HG02798 (cell line): Measurements from ENCODE around the gene KCNC3.
"Not testable (repeated sequence)": the region's sequence is repeated elsewhere in the genome, so short reads cannot be mapped to it uniquely, and the experiment has no call there.

Source experiments
- ATAC-seq: cut with Tn5 transposase; IDR thresholded peaks from one replicate; pipeline ENCODE4 v1.9.1; 2021; ENCODE audit warnings: mild to moderate bottlenecking; ENCODE audit not compliant: unreplicated experiment, poor library complexity

The KCNC3 gene

DNA sequence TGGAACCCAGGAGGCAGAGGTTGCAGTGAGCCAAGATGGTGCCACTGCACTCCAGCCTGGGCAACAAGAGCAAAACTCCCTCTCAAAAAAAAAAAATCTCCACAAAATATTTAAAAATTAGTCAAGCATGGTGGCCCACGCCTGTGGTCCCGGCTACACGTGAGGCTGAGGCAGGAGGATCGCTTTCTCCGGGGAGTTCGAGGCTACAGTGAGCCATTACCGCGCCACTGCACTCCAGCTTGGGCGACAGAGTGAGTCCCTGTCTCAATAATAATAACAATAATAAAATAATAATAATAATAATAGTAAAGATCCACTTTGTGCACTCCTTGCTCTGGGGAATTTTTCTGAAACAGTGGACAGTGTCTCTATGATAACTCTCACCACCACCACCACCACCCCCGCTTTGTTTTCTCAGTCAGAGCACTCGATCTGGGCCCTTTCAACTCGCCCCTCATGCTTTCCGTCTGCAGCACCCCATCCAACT lies 27.6 kb upstream of the KCNC3 start:
- no peak for ATAC-seq

DNA sequence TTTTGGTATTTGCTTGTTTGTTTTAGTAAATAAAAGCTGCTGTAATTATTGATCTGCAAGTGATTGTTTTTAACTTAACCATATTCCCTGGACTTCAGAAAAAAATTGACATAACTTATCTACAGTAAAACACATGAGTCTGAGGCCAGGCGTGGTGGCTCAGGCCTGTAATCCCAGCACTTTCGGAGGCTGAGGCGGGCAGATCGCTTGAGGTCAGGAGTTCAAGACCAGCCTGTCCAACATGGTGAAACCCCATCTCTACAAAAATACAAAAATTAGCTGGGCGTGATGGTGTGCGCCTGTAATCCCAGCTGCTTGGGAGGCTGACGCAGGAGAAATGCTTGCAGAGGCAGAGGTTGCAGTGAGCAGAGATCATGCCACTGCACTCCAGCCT lies 24.3 kb upstream of the KCNC3 start:
- not testable (repeated sequence) for ATAC-seq

DNA sequence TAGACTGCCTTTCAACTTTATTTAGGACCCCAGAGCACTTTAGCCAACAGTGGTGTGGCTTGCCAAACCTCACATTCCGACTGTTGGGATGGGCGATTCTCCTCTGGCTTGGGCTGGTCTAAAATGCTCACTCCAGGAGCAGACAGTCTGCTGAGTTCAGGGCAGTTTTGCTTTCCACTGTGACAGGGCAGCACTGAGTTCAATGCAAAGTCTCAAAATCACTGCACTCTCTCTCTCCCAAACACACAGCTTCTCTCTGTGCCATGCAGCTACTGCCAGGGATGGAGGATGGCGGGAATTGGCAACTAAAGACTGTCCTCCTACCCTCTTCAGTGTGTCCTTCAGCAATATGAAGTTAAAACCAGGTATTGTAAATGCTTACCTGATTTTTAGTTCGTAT lies 23.1 kb upstream of the KCNC3 start:
- ATAC-seq, result no peak

DNA sequence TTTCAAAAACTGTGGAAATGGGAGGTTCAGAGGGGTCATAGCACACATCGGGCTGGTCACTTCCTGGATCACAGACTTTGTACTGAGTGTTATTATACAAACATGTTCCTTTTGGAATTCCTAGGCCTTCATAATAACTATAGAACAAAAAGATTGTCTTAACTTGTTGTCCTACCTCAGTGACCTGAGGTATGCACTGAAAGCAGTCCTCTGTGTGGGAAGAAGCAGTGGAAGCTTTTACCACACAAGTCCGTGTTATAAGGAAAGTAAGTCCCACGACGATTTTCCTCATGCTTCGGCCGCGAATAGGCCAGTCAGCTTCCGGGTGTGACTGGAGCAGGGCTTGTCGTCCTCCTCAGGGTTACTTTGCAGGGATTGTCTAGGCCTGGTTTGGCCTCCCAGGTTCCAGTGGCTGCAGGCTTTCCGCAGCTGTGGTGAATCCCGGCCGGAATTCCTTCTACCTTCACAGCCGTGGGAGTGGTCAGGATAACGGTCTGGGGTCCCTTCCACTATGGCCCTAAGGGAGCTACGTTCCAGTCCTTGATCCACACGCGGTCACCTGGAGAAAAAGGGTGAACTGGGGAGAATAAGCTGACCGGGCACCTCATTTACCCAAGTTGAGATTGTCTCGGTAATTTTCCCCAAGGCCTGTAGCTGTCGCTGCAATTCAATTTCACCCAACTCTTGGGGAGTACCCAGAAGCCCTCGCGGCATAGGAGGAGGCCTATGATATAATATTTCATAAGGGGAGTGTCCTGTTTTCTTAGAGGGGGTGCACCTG lies 20.3 kb upstream of the KCNC3 start:
- no peak for ATAC-seq

DNA sequence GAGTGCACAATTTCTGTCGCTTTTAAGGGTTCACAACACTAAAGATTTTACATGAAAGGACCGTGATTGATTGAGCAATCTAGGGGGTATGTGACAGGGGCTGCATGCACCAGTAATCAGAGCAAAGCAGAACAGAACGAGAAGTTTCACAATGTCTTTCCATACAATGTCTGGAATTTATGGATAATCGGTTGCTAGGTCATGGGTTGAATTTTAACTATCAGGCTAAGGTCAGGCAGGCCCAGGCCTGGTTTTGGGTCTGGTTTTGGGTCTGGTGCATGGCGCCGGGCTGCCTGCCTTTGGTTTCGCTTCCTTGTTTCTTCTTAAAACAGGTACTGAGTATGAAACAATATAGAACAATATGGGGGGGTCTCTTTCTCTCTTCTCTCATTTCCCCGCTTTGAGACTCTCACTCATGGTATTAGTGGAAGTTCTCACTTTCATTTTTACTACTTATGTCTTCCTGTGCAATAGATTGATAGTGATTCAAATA lies 18.0 kb upstream of the KCNC3 start:
- peak; percentile 56 for ATAC-seq

DNA sequence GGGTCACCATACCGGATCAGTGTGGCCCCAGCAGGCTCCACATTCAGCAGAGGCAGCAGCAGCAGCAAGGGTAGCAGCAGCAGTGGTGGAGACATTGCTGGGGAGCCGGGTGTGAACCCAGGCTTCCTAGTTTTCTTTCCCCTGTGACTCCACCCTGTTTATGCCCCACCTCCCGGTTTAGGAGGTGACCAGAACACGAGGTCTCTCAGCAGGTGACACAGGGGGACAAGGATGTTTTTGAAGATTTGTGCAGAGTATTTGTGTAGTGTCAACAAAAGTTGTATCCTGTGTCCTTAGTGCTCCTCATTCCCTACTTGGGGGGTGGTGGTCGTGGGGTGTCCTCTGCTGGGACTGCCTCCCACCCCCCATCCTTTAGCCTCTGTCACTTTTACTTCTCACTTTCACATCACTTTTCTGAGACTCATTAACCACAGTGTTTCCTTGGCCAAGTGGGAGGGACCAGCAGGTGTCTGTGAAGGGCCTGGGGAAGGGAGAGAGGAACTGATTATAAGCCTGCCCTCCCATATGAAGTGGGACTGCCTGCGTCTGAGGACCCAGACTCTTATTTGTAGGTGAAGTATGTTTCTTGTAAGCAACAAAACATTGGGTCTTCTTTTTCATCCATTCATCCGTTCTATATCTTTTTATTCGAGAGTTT lies 15.6 kb upstream of the KCNC3 start:
- peak; percentile 41 for ATAC-seq

DNA sequence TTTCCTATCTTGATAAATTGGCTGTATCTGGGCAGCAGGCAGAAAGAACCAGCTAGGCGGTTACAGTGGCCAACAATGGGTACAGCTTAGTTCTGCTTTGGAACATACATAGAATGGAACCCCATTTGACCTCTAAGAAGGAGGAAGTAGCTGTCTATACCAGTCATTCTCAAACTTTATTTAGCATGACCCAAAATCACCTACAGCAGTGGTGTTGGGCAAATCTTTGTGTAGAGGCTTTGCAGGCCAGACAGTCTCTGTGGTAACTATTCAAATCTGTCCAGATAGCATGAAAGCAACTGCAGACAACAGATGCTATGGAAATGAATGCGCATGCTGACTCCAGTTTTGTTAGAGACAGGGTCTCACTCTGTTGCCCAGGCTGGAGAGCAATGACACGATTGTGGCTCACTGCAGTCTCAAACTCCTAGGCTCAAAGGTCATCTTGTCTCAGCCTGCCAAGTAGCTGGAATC lies 12.0 kb upstream of the KCNC3 start:
- ATAC-seq, result peak; percentile 62

DNA sequence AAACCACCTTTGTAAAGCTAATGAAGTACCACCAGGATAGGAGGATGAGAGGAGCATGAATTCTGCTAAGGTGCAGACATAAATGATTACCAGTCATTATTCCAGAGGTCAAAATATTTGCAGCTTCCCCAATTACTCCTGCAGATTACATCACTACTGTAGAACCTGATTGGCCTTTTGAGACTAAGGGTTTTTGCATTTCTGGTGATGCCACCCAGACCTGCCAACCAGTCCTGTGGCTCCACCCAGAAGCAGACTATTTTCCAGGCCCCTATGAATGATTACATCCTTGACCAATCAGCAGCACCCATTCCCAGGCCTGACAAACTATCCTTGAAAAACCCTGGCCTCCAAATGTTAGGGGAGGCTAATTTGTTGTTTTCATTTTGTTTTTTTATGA lies 11.2 kb upstream of the KCNC3 start:
- no peak for ATAC-seq

DNA sequence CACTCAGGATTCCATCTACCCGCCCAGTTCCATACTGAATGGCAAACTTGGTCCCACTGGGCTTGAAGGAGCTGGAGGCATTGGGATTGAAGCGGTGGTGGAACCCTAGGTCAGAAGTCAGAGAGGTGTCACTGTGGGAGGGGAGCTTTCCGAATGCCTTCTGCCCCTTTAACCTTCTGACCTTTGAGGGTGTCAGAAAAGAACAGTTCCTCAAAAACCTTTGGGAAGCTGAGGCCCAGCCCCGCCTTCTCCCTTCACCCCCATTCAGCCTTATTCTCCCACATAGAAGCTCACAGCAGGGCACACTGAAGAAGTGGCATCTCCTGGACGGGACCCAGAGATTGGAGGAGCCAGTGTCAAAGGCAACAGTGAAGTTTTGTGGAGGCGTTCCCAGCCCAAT lies 7.9 kb upstream of the KCNC3 start:
- not testable (repeated sequence) for ATAC-seq

DNA sequence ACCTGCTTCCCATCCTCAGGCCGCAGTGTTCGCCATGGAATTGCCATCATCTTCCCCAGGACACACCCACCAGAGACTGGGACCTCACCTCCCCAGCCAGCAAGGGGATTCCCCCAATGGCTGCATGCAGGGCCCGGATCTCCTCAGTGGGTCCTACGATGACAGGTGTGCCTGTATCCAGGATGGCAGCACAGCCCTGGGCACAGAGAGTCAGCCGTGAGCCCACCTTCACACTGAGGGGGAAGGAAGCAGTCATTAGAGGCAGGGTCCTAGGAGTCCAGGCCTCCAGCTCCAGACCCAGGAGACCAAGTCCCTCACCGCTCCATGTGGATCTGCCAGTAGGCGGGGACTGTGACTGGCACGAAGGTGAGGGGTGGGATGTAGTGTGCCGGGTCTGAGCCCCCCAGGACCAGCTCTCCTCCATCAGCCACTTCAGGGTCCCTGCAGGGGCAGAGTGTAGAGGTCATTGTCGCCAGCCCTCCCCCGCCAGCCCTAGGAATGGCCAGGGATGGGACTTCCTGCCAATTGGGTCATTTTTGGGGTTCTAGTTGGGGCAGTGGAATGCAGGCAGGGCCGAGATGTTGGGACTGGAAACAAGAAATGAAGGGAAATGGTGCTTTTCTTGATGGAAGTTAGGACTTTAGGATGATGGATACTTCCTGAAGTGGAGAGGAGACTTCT lies 5.7 kb upstream of the KCNC3 start:
- ATAC-seq, result no peak

DNA sequence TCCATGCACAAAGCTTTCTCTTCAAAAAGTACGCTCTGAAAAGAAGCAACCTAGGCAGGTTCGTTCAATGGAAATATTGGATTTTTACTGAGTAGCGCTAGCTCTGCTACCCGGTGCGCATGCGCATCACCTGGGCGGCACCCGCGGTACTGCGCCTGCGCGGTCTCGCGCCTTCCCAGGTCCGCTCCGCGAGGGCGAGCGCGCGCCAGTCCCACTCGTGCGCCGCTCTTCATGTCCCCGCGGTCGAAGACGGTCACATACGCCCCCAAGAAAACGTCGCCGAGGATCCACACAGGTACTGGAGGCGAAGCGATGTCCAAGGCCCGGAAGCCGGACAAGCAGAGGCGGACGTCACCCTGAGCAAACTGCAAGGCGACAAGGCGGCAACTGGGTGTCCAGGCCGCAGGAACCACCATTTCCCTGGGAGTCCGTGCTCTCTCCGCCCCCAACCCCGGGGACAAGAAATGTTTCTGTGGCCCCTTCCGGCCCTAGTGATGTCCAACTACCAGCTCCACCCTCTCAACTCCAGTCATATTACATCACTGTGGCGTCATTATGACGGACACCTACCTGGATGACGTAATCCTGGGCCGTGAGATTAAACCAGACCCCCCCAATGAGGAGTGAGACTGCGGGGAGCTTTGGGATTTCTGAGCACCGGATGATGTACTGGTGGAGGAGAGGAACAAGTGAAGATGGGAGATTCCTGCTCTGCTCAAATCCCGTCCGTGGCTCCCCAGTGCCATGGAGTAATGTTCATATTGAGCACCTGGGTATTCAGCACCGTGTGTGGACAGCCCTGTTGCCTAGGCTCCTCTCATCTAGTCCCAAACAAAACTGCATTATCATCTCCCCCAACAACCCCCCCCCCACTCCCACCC lies 4.8 kb upstream of the KCNC3 start:
- ATAC-seq, result peak; percentile 30

DNA sequence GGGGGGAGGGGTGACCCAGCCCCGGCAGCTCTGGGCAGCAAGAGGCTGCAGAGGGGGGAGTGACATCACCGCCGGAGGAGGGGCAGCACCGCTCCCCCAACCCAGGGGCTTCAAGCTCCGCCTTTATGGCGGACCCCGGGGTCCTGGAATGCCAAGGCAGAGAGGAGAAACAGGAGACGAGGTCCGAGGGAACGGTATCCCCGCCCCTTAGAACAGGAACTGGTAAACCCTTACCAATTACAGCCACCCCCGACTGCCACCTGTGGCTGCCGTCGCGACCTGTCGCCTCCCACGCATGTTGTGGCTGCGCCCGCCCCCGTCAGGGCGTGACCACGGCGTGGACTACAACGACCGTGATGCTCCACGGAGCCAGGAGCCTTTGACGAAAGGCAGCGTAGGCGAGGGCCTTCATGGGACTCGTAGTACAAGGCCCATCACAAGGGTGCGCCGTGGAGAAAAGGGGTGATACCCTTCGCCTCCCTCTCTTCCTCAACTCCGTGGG lies 4.1 kb upstream of the KCNC3 start:
- peak; percentile 53 for ATAC-seq

DNA sequence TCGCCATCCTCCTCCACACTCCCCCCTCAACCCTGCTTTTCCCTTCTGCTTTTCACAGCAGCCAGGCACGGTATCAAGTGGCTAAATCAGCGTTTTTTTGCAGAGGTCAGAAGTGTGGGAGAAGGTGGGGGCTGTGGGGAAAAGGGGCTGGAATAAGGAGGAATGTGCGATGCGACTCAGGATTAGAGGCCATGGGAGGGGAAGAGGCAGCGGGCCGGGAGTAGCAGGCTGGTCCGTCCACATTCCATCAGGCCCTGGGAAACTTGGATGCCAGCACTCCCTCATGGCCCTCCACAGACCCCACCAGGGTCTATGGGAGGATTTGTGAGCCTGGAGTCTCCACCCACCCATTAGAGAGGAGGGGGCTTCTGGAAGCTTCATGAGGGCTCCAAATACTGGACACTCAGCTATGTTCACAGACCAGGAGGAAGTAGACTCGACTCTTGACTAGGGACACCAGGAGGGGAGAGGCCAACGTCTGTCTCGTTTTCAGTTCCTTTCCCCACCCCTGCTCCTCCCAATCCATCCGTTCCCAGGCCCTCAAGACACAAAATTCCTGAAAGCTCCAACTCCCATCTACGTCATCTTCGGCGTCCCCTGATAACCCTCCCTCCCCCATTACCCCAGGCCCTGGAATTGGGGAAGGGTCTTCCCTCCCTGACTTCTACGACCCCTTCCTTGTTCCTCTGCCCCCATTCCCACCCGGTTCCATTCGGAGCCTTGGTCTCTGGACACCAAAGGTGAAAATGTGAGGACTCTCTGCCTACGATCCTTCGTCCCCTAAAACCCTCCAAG lies 3.3 kb upstream of the KCNC3 start:
- no peak for ATAC-seq

DNA sequence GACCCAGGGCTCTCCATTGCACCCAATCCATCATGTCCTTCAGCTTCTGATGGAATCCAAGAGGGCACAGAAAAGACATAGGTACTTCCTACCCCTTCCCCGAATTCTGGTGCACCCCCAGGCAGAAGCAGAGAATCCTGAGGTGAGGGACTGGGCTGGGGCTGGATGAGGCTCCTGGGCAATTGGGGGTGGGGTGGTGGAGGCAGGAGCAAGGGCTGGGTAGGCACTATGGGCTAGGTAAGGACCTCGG lies 2.7 kb upstream of the KCNC3 start:
- ATAC-seq, result no peak

DNA sequence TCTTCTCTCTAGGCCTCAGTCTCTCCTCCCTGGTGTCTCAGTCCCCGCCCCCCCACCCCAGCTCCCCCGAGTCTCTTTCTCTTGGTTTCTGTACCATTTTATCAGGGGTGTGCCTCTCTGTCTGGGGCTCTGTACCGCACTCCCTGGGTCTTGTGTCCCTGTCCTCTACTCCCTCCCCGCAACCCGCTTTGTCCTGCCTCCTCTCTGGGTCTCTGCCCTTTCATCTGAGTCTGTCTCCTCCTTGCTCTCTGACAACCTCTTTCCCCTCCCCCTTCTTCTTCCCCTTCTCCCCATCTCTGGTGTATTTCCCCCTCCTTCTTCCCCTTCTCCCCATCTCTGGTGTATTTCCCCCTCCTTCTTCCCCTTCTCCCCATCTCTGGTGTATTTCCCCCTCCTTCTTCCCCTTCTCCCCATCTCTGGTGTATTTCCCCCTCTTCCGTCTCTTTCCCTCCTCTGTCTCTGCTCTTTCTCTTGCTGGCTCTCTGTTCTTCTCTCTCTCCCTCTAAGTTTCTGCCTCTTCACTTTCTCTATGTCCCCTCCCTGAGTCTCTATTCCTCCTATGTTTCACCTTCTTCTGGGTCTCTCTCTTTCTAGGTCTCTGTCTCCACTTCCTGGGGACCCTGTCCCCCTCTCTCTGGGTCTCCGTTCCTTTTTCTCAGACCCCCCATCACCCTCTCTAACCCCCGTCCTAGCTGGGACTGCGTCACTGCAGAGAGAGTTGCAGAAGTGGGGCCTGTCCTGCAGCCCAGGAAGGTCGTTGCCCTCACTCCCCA lies 2.2 kb upstream of the KCNC3 start:
- ATAC-seq, result no peak

DNA sequence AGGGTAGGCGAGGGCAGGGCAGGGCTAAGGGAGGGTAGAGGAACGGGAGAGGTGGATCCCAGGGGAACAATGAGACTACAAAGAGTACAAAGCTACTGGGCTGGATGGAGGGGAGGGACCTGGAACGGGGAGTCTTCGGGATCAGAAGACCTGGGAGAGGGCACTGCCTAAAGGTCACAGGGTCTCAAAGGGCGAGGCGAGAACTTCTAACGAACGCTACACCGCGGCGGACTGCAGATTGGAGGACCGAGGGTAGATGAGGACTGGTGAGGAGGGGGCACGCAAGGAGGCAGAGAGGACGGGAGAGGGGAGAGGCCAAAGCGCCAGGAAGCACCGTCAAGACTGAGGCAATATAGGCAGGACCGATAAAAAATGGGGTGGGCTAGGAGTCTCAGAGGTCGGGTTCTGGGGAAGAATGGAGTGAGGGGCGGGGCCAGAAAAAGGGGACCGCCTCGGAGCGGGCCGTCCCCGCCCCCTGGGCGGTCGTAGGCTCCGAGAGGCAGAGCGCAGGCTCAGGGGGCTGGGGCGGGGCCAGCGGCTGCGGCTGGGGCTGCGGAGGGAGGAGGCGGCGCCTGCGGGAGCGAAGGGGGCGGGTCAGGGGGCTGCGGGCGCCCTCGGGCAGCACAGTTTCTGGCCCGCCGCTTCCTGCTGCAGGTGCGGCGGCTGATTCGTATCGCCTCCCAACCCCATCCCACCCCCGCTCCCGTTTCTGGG lies 1.3 kb upstream of the KCNC3 start:
- peak; percentile 33 for ATAC-seq

DNA sequence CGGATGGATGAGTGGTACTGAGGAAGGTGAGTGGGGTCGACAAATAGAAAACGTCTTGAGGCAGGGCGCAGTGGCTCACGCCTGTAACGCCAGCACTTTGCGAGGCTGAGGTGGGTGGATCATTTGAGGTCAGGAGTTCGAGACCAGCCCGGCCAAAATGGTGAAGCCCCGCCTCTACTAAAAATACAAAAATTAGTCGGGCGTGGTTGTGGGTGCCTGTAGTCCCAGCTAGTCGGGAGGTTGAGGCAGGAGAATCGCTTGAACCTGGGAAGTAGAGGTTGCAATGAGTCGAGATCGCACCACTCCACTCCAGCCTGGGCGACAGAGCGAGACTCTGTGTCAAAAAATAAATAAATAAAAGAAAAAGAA lies 733 bp upstream of the KCNC3 start:
- not testable (repeated sequence) for ATAC-seq

DNA sequence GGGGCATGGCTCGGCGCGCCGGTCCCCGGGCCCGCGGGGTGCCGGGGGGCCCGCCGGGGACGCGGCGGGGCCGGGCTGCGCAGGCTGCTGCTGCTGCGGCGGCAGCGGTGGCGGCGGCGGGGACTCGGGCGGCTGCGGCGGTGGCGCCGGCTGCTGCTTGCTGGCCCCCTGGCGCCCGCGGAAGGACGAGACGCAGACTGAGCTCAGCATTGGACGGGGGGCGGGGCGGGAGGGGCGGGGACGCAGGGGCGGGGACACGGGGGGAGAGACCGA lies 368 bp downstream of the KCNC3 start:
- peak; percentile 21 for ATAC-seq
